BE2C (cell line): Measurements from ENCODE around the gene PAX5.

Source experiments
- DNase-seq: peaks from one replicate; pipeline ENCODE4 v3.0.0-alpha.2; 2020
- H3K27me3 ChIP-seq: fragments of 250-450 bp; sonication (Bioruptor Pico); 2 replicates; pipeline ENCODE4 v1.5.1; 2020; ENCODE audit warnings: mild to moderate bottlenecking
- H3K36me3 ChIP-seq: fragments of 250-450 bp; sonication (Bioruptor Pico); 2 replicates; pipeline ENCODE4 v1.5.1; 2020; ENCODE audit warnings: mild to moderate bottlenecking
- H3K4me1 ChIP-seq: fragments of 250-450 bp; sonication (Bioruptor Pico); 2 replicates; pipeline ENCODE4 v1.5.1; 2020
- H3K4me3 ChIP-seq: 2 replicates; pipeline ENCODE4 v1.5.1; 2011; ENCODE audit warnings: low read depth, low read length
- H3K9me3 ChIP-seq: fragments of 250-450 bp; sonication (Bioruptor Pico); 2 replicates; pipeline ENCODE4 v1.5.1; 2020
- CTCF ChIP-seq: IDR thresholded peaks from 2 replicates; pipeline ENCODE4 v1.5.1; 2012; ENCODE audit warnings: mild to moderate bottlenecking, low read depth, low read length

PAX5 gene

DNA sequence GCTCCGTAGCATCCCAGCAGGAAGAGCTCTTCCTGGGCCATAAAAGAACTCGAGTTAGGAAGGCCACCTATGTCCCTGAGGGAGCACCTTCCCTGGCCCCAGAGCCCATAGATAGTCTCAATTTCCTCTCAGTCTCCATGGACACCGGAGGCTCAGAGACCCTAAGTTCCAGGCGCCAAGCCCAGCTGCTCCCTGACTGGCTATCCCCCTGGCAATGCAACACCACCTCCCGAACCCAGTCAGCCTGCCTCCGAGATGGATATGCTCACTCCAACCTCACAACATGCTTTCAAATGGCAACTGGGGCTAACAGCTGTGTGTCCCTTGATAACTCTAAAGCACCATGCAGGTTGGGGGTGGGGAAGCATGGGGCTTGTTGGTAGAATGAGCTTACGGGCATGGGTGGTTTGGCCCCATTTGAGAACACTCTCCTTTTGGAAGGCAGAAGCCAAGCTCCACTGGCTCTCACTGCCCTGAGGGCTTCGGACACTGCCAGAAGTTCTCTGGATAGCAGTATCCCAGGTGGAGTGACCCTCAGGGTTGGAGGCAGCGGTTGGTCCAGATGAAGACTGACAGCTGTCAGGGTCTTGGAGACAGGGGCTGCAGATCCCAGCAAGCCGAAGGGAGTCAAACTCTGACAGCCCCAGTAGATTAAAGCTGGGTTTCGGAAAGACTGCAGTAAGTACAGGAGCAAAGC is 165.3 kb downstream of the PAX5 start:
- Histone ChIP-seq H3K4me3 (no peak overlapping the region), H3K36me3 (no peaks in the 10 kb centered on the region; the same call in none of the 2 replicates), H3K9me3 (no peaks in the 10 kb centered on the region), H3K4me1 (no peaks in the 10 kb centered on the region), H3K27me3 (no peaks in the 10 kb centered on the region)
- no peak for TF ChIP-seq CTCF
- DNase-seq = no peak

GRCh38 chr9:36867672-36868471 is 166.2 kb downstream of the PAX5 start:
- Histone ChIP-seq H3K27me3 (no peaks in the 10 kb centered on the region), H3K4me3 (no peak overlapping the region), H3K4me1 (no peaks in the 10 kb centered on the region), H3K36me3 (no peaks in the 10 kb centered on the region; the same call in none of the 2 replicates), H3K9me3 (no peaks in the 10 kb centered on the region)
- DNase-seq = no peak
- no peak for TF ChIP-seq CTCF

- no peak overlapping the region for H3K4me3 ChIP-seq
- no peaks in the 10 kb centered on the region for H3K4me1 ChIP-seq
- no peaks in the 10 kb centered on the region; the same call in none of the 2 replicates for H3K36me3 ChIP-seq
- no peak for DNase-seq
- H3K9me3 ChIP-seq = no peaks in the 10 kb centered on the region
- no peak for TF ChIP-seq CTCF
- H3K27me3 ChIP-seq = no peaks in the 10 kb centered on the region
These were observed 166.8 kb downstream of the PAX5 start for GRCh38 chr9:36867241-36867640.

DNA sequence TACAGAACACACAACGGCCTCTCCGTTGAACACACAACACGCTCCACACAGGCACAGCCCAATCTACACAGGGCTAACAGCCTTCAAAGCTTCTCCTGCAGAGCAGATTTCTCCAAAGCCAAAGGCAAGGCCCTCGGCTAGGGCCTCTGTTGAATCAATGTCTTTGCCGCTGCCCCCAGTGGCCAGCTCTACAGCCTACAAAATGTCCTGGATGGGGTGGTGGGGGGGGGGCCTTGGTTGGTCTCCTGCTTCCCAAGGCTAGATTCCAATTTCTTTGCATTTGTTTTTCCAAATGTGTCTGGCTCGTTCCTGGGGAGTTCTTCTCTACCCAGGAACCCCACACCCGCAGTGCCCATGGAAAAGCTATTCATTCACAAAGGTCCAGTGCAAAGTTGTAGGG is 167.2 kb downstream of the PAX5 start:
- H3K4me1 ChIP-seq = no peaks in the 10 kb centered on the region
- no peak overlapping the region for H3K4me3 ChIP-seq
- peak; percentile 30 for TF ChIP-seq CTCF
- H3K27me3 ChIP-seq = no peaks in the 10 kb centered on the region
- no peaks in the 10 kb centered on the region for H3K9me3 ChIP-seq
- no peaks in the 10 kb centered on the region; the same call in none of the 2 replicates for H3K36me3 ChIP-seq
- no peak for DNase-seq

DNA sequence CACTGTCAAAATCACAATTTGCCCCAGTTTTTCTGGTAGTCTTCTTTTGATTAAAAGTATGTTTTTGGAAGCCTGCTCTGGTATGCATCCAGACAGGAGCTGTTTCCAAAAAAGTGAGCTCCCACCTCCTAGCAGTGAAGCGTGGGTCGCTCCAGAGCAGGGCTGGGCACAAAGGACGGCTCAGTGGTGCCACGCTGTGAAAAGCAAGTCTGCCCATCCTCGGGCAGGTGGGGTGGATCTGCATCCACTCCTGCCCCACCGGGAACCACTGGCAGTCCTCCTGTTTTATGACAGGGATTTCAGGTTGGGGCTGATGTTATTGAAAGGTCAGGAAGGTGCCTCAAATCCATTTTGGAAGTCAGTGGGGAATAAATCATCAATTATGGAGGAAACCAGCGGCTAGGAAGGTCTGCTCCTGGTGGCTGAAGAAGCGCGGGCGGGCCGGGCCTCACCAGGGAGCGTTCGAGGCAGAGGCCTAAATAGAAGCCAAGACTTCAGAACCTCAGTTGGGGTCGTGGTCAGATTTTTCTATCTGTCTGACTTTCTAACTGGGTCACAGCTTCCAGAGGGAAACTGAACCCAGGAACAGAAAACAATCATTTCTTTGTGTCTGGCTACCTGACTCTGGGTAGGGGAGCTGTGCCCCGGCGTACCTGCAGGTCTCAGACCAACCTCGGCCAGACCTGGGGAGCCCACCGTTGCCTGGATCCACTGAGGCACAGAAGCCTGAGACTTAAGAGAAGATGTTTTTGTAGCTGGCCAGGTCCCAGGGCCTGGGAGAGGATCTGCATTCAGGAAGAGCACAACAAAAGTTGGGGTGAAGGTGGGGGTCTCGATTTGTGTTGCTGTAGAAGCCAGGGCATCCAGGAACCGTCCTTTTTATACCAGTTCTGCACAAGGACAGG is 168.1 kb downstream of the PAX5 start:
- H3K9me3 ChIP-seq = no peaks in the 10 kb centered on the region
- H3K4me3 ChIP-seq = no peak overlapping the region
- TF ChIP-seq CTCF = no peak
- no peaks in the 10 kb centered on the region for H3K4me1 ChIP-seq
- DNase-seq = no peak
- H3K27me3 ChIP-seq = no peaks in the 10 kb centered on the region
- H3K36me3 ChIP-seq = no peaks in the 10 kb centered on the region; the same call in none of the 2 replicates
